GM18505 (cell line): ENCODE measurements around the gene USP37.

Experiments used
- ATAC-seq: cut with Tn5 transposase; IDR thresholded peaks from one replicate; pipeline ENCODE4 v1.9.1; 2021; ENCODE audit not compliant: unreplicated experiment
- POLR2A ChIP-seq: IDR thresholded peaks from 4 replicates; pipeline ENCODE4 v1.6.1; 2011; ENCODE audit warnings: borderline replicate concordance; ENCODE audit not compliant: insufficient read depth, insufficient read length; ENCODE audit errors: extremely low read depth

USP37 gene

DNA sequence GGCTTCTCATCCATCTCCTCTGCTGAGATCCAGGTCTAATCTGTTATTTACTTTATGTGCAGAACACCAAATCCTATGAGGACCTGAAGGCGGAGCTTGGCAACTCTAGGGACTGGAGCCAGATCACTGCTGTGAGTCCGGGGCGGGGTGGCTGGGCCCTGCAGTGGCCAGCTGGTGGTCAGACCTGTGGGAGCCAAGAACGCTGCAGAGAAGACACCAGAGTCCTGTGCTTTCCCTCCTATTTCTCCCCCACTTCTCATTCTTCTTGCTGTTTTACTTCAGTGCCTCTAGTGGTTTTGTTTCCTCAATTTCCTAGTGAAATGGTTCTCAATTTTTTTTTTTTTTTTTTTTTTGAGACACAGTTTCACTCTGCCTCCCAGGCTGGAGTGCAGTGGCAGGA is 129.6 kb downstream of the USP37 start:
- no peak for TF ChIP-seq POLR2A
- no peak for ATAC-seq

DNA sequence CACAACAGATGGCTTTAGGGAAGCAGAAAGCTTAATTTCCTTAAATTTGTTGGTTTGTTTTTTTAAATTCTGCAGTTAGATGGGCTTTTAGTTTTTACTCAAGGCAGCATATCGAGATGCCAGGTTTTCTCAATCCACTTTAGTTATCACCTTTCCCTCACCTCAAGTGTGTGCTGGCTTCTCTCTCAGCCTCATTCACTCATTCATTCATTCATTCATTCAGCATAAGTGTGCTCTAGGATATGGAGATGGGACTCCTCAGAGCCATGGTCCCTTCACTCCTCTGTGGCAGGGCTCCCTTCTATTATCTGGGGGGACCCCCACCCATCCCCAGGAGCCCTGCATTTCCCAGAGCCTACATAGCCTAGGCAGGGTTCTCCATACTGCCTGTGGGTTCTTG is 130.2 kb downstream of the USP37 start:
- ATAC-seq: no peak
- no peak for TF ChIP-seq POLR2A

DNA sequence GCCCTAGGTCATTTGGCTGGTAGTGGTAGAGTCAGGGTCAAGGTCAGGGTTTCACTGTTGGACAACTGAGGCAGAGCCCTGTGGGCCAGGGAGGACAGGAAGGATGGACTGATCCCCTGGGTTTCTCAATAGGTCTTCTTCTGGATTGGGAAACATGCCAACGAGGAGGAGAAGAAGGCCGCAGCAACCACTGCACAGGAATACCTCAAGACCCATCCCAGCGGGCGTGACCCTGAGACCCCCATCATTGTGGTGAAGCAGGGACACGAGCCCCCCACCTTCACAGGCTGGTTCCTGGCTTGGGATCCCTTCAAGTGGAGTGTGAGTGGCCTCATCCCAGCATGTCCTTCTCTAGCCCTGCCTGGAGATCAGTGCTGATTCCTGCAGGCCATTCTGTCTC is 131.2 kb downstream of the USP37 start:
- no peak for ATAC-seq
- TF ChIP-seq POLR2A: no peak

DNA sequence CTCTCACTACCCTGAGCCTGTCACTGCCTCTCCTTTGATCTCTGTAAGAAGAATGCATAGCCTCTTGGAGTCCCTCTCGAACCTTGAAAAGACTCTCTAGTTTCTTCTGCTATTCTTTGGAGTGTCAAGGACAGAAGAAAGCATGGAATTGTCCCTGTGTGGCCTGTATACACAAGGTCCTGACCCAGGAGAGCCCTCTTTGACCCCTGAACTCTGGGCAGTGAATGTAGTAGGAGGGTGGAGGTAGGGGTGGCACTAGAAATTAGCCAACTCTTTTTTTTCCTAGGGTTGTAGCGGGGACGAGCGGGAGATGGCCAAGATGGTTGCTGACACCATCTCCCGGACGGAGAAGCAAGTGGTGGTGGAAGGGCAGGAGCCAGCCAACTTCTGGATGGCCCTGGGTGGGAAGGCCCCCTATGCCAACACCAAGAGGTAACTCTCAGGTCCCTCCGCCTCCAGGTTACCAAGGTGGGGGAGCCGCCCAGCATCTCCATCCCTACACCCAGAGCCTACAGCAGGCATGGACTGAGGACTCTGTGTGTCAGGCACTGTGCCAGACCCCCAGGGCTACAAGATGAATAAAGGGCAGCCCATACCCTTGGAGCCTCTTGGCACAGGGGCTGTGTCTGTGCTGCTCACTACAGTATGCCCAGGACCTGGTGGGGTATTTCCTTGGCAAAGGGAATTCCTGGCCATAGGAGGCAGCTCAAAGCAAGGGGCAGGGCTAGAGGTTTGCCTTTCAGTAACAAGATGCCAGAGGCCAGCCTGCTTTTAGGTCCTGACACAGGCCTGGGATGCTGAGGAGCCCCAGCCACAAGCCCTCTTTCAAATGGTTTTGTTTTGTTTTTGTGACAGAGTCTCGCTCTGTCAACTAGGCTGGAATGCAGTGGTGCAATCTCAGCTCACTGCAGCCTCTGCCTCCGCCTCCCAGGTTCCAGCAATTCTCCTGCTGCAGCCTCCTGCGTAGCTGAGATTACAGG is 132.9 kb downstream of the USP37 start:
- ATAC-seq: no peak
- TF ChIP-seq POLR2A: no peak

DNA sequence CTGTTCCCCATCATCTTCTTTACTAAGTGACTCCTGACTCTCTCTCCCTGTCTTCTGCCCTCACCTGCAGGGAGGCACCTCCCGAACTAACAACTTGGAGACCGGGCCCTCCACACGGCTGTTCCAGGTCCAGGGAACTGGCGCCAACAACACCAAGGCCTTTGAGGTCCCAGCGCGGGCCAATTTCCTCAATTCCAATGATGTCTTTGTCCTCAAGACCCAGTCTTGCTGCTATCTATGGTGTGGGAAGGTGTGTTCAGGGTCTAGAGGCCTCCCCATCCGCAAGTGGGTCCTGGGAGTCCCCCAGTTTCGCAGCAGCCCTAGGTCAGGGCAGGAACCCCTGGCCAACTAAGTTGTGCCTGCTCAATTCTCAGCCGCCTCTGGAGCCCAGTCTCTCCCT is 133.7 kb downstream of the USP37 start:
- no peak for TF ChIP-seq POLR2A
- ATAC-seq: no peak

DNA sequence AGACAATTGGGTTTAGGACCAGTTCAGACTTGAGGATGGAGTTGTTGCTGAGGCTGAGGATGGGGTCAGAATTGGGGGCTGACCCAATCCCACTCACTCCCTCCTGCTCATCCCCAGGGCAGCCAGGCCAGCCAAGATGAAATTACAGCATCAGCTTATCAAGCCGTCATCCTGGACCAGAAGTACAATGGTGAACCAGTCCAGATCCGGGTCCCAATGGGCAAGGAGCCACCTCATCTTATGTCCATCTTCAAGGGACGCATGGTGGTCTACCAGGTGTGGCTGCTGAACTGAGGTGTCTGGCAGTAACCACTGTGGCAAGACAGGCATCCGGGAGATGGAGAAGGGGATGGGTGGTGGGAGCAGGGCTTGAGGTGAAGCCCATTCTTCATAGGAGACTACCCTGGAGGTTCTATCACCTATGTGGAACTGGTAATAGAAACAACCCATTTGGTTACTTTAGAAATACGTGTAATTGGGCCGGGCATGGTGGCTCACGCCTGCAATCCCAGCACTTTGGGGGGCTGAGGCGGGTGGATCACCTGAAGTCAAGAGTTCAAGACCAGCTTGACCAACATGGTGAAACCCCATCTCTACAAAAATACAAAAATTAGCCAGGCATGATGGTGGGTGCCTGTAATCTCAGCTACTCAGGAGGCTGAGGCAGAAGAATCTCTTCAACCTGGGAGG is 135.3 kb downstream of the USP37 start:
- TF ChIP-seq POLR2A: no peak
- ATAC-seq: no peak

DNA sequence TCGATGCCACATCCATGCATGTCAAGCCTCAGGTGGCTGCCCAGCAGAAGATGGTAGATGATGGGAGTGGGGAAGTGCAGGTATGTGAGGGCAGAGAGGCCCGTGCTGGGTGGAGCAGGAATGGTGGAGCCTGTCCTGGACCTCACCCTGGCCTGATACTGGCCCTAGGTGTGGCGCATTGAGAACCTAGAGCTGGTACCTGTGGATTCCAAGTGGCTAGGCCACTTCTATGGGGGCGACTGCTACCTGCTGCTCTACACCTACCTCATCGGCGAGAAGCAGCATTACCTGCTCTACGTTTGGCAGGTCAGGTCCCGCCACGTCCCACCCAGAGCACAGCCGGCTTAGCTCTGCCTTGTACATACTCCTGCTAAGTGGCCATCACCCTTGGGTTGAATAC is 136.3 kb downstream of the USP37 start:
- ATAC-seq: no peak
- TF ChIP-seq POLR2A: no peak

DNA sequence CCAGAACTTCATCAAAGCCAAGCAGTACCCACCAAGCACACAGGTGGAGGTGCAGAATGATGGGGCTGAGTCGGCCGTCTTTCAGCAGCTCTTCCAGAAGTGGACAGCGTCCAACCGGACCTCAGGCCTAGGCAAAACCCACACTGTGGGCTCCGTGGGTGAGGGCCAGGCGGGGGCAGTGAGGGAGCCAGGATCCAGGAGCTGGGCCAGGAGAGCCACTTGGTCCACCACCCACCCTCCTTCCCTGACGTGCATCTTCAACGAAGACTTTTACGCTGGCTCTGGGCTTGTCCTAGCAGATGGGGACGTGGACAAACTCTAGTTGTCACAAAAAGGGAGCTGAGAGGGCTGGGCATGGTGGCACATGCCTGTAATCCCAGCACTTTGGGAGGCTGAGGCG is 137.4 kb downstream of the USP37 start:
- no peak for TF ChIP-seq POLR2A
- ATAC-seq: no peak

DNA sequence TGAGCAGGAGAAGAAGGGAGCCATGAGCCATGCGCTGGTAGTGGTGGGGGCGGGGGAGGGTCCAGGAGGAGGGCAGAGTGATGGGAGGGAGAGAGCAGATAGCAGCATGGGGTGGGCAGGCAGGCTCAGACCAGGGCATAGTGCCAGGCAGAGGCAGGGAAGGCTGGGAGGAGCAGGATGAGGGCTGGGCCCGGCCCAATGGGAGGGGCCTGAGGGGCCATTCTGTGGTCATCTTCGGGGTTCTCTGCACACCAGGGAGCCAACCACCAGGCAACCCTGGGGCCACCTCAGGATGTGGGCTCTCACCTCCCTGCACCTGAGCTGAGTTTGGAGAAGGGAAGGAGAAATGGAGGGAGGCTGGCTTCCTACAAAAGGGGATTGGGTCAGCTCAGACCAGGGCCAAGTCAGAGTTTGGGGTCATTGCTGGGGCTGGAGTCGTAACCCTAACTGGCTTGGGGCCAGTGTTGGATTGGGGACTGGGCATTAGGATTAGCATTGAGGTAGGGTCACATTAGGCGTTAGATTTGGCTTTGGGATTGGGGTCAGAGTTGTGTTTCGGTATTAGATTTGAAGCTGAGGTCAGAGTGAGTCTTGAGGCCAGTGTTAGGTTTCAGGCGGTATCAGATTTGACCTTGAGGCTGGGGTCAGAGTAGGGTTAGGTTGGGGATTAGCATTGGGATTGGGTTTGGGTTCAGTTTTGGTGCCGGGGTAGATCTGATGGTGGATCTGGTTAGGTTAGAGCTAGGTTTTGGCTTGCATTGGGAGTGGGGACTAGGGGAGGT is 138.0 kb downstream of the USP37 start:
- no peak for ATAC-seq

DNA sequence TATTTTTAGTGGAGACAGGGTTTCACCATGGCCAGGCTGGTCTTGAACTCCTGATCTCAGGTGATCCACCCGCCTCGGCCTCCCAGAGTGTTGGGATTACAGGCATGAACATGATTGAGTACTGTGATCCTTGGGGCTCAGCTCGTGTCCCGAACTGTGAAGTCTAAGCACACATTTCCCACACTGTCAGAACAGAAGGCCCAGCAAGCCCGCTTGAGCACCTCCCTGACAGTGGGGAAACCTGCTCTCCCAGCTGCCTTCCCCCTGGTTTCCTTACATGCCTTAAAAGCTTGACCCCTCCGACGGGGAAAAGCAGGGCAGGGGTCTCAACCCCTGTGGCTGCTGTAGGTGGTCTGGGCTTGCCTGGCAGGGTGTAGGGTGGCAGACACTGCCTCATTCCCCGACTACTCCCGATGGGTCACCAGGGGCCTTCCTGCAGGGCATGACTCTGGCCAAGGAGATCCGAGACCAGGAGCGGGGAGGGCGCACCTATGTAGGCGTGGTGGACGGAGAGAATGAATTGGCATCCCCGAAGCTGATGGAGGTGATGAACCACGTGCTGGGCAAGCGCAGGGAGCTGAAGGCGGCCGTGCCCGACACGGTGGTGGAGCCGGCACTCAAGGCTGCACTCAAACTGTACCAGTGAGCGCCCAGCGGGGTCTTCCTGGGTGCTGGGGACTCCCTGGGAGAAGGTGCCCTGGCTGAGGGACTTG is 139.1 kb downstream of the USP37 start:
- no peak for TF ChIP-seq POLR2A
- no peak for ATAC-seq

More for the DNA sequence above, 138.0 kb downstream of the USP37 start:
- TF ChIP-seq POLR2A: no peak

DNA sequence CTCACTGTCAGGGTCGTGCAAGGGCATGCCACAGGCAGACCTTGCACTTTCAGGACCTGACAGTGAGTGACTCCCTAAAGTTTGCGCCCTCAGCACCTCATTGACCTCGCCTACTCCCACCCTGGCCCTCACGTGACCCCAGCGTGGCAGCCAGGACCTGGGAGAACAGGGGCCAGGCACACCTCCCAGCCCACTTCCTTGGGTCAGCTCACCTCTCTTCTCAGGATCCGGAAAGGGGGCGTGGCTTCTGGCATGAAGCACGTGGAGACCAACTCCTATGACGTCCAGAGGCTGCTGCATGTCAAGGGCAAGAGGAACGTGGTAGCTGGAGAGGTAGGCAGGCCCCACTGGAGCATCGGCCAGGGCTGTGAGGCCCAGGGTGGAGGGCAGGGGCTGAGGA is 140.4 kb downstream of the USP37 start:
- no peak for TF ChIP-seq POLR2A
- ATAC-seq: no peak

DNA sequence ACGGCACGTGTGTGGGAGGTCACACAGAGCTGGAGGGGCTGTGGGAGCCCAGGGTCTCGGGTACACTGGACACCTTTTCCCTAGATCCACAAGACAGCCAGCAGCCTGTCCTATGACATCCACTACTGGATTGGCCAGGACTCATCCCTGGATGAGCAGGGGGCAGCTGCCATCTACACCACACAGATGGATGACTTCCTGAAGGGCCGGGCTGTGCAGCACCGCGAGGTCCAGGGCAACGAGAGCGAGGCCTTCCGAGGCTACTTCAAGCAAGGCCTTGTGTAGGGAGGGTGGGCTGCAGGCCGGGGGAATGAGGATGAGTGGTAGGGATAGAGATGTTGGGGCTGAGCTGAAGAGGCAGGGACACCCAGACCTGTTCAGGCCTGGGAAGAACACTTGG is 142.6 kb downstream of the USP37 start:
- no peak for TF ChIP-seq POLR2A
- ATAC-seq: no peak

DNA sequence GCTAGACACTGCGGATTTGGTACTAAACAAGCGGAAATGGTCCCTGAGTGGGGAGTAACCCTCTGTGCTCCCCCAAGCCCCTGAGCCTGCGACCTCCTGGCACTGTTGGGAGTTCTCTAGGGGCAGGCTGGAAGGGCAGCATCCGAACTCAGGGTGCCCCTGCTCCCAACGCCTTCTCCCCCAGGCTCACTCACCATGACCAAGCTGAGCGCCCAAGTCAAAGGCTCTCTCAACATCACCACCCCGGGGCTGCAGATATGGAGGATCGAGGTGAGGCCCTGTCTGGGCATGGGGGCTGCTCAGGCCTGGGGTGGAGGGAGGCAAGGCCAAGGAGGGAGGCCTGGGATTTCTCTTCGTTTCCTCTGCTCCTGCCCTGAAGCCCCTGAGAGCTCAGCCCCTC is 144.6 kb downstream of the USP37 start:
- no peak for ATAC-seq
- TF ChIP-seq POLR2A: no peak
